ENCODE results near the gene C2orf15. TPM values are rescaled to one million over a fixed set of nuclear protein-coding genes. Genes with fewer than 3 reads are reported as not detected.
"Not testable (repeated sequence)": the region's sequence is repeated elsewhere in the genome, so short reads cannot be mapped to it uniquely, and the experiment has no call there.

The C2orf15 gene
- total and polyA plus RNA-seq, 5 experiments from 2014 or later = 3.9 to 6.8 (median 6.1) TPM

DNA sequence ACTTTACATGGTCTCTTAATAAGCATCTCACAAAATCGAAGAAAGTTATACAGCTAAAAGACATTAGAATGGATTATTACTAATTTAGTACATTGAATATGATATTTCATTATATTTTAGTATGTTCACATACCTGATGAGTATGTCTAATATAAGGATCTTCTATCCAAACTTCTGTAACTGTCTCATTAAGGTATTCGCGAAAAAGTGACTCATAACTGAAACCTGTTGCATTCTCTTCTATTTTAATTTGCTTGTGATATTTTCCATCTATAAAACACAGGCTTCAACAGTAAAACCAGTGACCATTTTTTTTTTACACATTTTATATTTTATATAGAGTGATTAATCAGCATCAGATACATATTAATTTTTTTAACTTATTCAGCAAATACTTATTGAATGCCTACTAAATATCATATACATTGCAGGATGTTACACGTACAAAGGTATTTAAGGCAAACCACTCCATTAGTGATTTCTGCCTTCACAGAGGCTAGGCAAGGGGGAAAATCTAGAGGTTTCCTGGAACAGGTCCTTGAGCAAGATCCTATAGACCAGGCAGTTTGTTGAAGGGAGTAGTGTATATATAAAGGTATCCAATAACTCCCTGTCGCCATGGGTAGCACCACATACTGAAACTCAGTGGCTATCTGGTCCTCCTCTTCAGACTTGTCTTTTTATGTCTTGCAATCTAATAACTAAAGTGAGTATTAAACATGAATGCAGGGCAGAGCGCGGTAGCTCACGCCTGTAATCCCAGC is 30.1 kb downstream of the C2orf15 start:
- H3K27ac Mint-ChIP-seq = peak overlapping the region in 7 of 10 donors; percentile 22 to 88 (median 43)
- H3K36me3 Mint-ChIP-seq = peaks cover 0 to 79% (median 9%) of the 10 kb centered on the region in 3 donors
- no peak for ATAC-seq
- DNase-seq = no peak
- no peaks in the 10 kb centered on the region for H3K27me3 Mint-ChIP-seq
- H3K4me1 Mint-ChIP-seq = peaks cover 3 to 26% (median 19%) of the 10 kb centered on the region in 4 donors
- H3K9me3 Mint-ChIP-seq = no peaks in the 10 kb centered on the region
- POLR2A ChIA-PET = interaction anchor here (0.7 kb wide), 1 partner anchor 1284 kb away, joined by 4 read pairs; no protein-coding TSS in a partner anchor
- H3K4me3 Mint-ChIP-seq = no peak overlapping the region

DNA sequence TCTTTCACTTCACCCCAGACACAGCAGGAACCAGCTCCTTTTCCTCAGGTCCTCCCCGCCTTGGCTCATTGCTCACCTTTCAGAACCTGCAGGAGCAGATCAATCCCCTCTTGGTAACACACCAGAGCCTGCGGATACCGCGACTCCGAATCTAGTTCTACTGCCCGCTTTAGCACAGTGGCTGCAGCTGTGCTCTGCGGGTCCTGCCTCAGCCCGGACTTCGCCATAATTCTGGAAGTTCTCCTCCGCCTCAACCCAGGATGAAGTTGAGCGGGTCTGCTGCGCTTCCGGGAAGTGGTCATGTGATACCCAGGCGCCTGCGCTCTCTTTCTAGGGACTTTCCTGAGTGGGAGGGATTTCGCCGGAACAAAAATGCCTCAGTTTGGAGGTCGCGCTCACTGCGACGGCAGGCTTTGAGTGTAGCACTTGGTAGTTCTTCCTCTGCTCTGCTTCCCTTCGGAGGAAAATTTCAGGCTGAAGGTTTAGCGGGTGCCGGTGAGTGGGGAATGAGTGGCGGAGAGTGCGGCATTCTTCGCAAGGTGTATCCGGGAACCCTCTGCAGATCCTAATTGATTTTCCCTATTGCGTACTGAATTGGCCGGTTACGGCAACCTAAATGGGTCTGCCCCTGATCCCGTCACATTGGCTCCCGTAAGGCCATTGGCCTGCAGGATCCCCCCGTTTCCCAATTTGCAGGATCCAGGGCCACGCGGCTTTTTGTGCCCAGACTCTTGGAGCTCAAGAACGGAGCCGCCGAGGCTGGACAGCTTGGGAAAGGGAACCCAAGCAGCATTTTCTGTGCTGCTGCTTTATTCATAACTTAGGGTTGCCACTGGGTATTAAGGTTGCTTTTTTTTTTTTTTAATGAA is 39.5 kb downstream of the C2orf15 start, which contains the start of the genes MITD1 and MRPL30:
Gene MITD1, minus strand, starts transcription at position 304 of the 869 bp plus-strand sequence. Its CDS starts 77 bp downstream, at position 227.
Gene MRPL30, plus strand, starts transcription at position 430 of the 869 bp plus-strand sequence. CDS start 5,020 bp downstream, outside the sequence.
- DNase-seq = peak; percentile 77 to 94 (median 92)
- ATAC-seq = peak; percentile 94 to 96
- H3K27me3 Mint-ChIP-seq = no peaks in the 10 kb centered on the region
- peak within 1 kb of the TSS; percentile 99 to 100 (median 99) for H3K27ac Mint-ChIP-seq
- peaks cover 32 to 73% (median 66%) of the 10 kb centered on the region in 4 donors for H3K4me1 Mint-ChIP-seq
- POLR2A ChIA-PET = interaction anchor here (0.6 to 2.5 kb wide), 8 partner anchors 14 to 768 kb away, joined by 3 to 24 read pairs (median 8); partner anchors contain the start of genes C2orf15, EIF5B, LIPT1 and REV1
- peak within 1 kb of the TSS; percentile 92 to 100 (median 99) for H3K4me3 Mint-ChIP-seq
- peaks cover 0 to 19% (median 3%) of the 10 kb centered on the region in 3 donors for H3K36me3 Mint-ChIP-seq
- H3K9me3 Mint-ChIP-seq = no peaks in the 10 kb centered on the region

DNA sequence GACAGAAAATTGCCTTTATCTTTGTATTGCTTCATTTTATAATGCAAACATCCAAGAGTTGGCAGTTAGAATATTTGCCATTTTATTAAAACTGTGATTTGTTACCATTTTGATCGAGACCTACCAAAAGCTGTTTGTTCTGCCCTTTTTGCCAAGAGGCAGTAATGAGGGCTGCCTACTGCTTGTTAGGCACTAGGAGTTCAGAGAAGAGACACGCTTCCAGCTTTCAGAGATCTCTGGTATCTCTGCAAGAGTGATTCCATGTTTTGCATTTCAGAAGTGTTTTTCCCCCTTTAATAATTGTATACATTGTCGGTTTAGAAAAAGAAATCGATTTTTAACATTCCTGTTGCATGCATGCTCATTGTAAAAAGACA is 40.1 kb downstream of the C2orf15 start:
- peak overlapping the region; percentile 92 to 100 (median 99) for H3K4me3 Mint-ChIP-seq
- peaks cover 0 to 20% (median 3%) of the 10 kb centered on the region in 3 donors for H3K36me3 Mint-ChIP-seq
- H3K4me1 Mint-ChIP-seq = peaks cover 32 to 73% (median 65%) of the 10 kb centered on the region in 4 donors
- no peaks in the 10 kb centered on the region for H3K9me3 Mint-ChIP-seq
- DNase-seq (no peak), ATAC-seq (no peak)
- H3K27me3 Mint-ChIP-seq = no peaks in the 10 kb centered on the region
- H3K27ac Mint-ChIP-seq = peak overlapping the region; percentile 44 to 100 (median 99)
- POLR2A ChIA-PET = interaction anchor here (0.7 to 2.5 kb wide), 5 partner anchors 24 to 309 kb away, joined by 5 to 24 read pairs (median 15); partner anchors contain the start of genes C2orf15, EIF5B, LIPT1 and TSGA10

DNA sequence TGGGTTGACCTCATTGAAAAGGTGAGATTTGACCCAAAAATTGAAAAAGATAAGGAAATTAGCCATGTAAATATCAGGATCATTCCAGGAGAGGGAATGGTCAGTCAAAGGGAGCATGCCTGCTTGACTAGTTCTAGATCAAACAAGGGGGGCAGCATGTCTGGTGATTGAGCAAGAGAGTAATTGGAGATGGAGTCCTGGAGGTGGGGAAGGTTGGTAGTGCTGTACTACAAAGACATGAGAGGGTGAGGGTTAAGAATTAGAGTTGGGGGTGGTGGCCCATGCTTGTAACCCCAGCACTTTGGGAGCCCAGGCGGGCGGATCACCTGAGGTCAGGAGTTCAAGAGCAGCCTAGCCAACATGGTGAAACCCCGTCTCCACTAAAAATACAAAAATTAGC is 41.5 kb downstream of the C2orf15 start:
- POLR2A ChIA-PET = no interaction called here
- ATAC-seq (no peak), DNase-seq (no peak)
- H3K36me3 Mint-ChIP-seq = peaks cover 0 to 22% (median 3%) of the 10 kb centered on the region in 3 donors
- H3K4me1 Mint-ChIP-seq = peaks cover 25 to 65% (median 53%) of the 10 kb centered on the region in 4 donors
- H3K9me3 Mint-ChIP-seq = no peaks in the 10 kb centered on the region
- no peaks in the 10 kb centered on the region for H3K27me3 Mint-ChIP-seq
- peak overlapping the region in 8 of 10 donors; percentile 1 to 78 (median 28) for H3K4me3 Mint-ChIP-seq
- peak overlapping the region in 6 of 10 donors; percentile 4 to 87 (median 28) for H3K27ac Mint-ChIP-seq

DNA sequence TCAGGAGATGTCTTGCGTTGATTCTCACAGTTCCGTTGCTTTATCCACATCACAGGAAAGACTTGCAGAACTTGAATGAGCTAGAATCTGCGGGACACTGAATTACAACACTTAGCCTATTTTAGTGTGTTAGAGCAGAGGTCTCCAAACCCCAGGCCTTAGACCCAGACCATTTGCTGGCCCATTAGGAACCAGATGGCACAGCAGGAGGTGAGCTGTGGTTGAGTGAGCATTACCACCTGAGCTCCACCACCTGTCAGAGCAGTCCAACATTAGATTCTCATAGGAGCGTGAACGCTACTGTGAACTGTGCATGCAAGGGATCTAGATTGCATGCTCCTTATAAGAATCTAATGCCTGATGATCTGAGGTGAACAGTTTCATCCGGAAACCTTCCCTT is 43.3 kb downstream of the C2orf15 start:
- H3K4me1 Mint-ChIP-seq = peaks cover 12 to 51% (median 39%) of the 10 kb centered on the region in 4 donors
- ATAC-seq (no peak), DNase-seq (no peak)
- H3K27ac Mint-ChIP-seq = peak overlapping the region in 1 of 10 donors; percentile 43
- no peak overlapping the region for H3K4me3 Mint-ChIP-seq
- peaks cover 3 to 30% (median 5%) of the 10 kb centered on the region in 3 donors for H3K36me3 Mint-ChIP-seq
- H3K27me3 Mint-ChIP-seq = no peaks in the 10 kb centered on the region
- POLR2A ChIA-PET = no interaction called here
- H3K9me3 Mint-ChIP-seq = no peaks in the 10 kb centered on the region

DNA sequence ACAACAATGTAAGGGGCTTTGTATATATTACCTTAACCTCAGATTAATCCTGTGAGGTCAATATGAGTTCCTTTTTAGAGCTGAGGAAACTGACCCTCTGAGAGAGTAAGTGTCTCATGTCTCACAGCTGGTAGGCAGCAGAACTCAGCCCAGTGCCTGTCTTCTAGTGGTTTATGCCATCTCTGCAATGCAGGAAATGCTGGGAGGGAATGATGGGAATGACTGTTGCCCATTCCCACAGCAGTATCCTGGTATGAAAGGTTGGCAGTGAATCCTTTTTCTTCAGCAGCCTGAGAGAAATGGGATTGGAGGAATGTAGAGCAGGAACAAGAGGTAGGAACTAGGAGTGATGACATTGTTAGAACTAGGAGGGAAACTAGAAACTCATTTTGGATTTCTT is 45.5 kb downstream of the C2orf15 start:
- peak overlapping the region in 1 of 10 donors; percentile 67 for H3K27ac Mint-ChIP-seq

DNA sequence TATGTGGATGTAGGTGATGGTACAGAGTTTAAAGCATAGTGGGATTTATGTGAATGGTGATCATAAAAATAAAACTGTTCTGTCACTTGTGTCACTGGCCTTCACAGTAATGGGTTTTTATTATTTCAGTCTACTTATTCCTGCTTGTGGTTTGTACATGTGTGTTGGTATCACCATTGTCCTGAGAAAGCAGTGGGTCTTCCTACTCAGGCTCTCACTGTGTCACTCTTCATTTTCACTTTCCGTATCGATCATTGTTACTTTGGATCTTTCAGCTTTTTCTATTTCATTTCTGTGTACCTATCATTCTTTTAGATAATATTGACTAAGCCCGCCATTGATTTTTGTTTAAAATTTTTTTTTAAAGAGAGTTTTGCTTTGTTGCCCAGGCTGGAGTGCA is 46.9 kb downstream of the C2orf15 start:
- H3K9me3 Mint-ChIP-seq = no peaks in the 10 kb centered on the region
- POLR2A ChIA-PET = no interaction called here
- H3K27ac Mint-ChIP-seq = peak overlapping the region in 1 of 10 donors; percentile 36
- H3K36me3 Mint-ChIP-seq = peaks cover 9 to 62% (median 16%) of the 10 kb centered on the region in 3 donors
- DNase-seq (no peak), ATAC-seq (no peak)
- no peaks in the 10 kb centered on the region for H3K27me3 Mint-ChIP-seq
- H3K4me1 Mint-ChIP-seq = peaks cover 8 to 30% (median 23%) of the 10 kb centered on the region in 4 donors
- H3K4me3 Mint-ChIP-seq = no peak overlapping the region

More for the DNA sequence above, 45.5 kb downstream of the C2orf15 start:
- peaks cover 12 to 38% (median 31%) of the 10 kb centered on the region in 4 donors for H3K4me1 Mint-ChIP-seq
- no peaks in the 10 kb centered on the region for H3K9me3 Mint-ChIP-seq
- POLR2A ChIA-PET = no interaction called here
- ATAC-seq (no peak), DNase-seq (no peak)
- no peak overlapping the region for H3K4me3 Mint-ChIP-seq
- H3K27me3 Mint-ChIP-seq = no peaks in the 10 kb centered on the region
- peaks cover 4 to 51% (median 13%) of the 10 kb centered on the region in 3 donors for H3K36me3 Mint-ChIP-seq

DNA sequence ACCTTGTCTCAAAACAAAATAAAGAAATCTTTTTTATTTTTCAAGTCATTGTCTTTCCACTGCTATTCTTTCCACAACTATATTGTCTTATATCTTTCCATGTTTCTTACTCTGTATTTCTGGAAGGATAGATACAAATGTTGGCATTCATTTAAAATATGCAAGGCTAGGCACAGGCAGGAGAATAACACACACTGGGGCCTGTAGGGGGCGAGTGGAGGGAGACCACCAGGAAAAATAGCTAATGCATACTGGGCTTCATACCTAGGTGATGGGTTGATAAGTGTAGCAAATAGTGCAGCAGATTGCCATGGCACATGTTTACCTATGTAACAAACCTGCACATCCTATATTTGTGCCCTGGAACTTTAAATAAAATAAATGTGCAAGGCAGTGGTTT is 49.0 kb downstream of the C2orf15 start:
- Mint-ChIP-seq H3K4me3 (no peak overlapping the region), H3K9me3 (no peaks in the 10 kb centered on the region), H3K4me1 (peaks cover 4 to 17% (median 12%) of the 10 kb centered on the region in 4 donors), H3K36me3 (peaks cover 9 to 72% (median 20%) of the 10 kb centered on the region in 3 donors), H3K27ac (peak overlapping the region in 2 of 10 donors; percentile 16 to 66), H3K27me3 (no peaks in the 10 kb centered on the region)
- DNase-seq = no peak
- no peak for ATAC-seq
- POLR2A ChIA-PET = no interaction called here

DNA sequence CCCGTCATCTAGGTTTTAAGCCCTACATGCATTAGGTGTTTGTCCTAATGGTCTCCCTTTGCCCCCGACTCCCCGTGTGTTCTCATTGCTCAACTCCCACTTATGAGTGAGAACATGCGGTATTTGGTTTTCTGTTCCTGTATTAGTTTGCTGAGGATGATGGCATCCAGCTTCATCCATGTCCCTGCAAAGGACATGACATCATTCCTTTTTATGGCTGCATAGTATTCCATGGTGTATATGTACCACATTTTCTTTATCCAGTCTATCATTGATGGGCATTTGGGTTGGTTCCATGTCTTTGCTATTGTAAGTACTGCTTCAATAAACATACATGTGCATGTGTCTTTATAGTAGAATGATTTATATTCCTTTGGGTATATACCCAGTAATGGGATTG is 50.9 kb downstream of the C2orf15 start:
- POLR2A ChIA-PET, H3K27me3 Mint-ChIP-seq, H3K4me3 Mint-ChIP-seq, H3K9me3 Mint-ChIP-seq, ATAC-seq, DNase-seq: not testable (repeated sequence)
- Mint-ChIP-seq H3K36me3 (peaks cover 9 to 78% (median 24%) of the 10 kb centered on the region in 3 donors), H3K27ac (peak overlapping the region in 1 of 10 donors; percentile 51), H3K4me1 (peaks cover 2 to 17% (median 8%) of the 10 kb centered on the region in 4 donors)

DNA sequence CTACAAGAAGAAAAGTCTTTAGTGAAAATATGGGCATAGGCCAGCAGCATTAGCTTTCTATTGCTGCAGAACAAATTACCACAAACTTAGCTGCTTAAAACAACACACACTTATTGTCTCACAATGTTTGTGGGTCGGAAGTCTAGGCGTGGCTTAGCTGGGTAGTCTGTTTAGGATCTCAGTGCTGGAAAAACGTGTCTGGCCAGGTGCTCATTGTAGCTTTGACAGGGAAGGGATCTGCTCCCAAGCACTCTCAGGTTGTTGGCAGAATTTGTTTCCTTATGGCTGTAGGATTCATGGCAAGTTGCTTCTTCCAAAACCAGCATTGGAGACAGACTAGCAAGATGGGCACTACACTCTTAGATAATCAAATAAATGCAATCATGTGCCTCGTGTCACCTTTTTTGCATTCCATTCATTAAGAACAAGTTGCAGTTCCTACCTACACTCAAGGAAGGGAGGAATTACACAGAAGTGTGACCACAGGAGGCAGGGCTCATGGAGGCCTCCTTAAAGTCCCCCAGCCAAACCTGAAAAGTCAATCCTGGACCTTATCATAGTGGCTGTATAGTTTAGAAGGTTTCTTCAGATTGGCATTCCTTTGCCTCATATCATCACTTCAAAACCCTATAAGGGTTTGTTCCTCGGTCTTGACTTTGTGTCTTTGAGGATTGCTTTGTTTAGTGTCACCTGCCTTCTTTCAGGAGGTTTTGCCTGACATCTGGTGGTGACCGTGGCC is 56.8 kb downstream of the C2orf15 start:
- ATAC-seq (no peak), DNase-seq (no peak)
- peaks cover 0 to 36% (median 8%) of the 10 kb centered on the region in 3 donors for H3K36me3 Mint-ChIP-seq
- H3K9me3 Mint-ChIP-seq = no peaks in the 10 kb centered on the region
- POLR2A ChIA-PET = no interaction called here
- H3K4me1 Mint-ChIP-seq = peaks cover 0 to 1% (median 0%) of the 10 kb centered on the region in 4 donors
- H3K27me3 Mint-ChIP-seq = no peaks in the 10 kb centered on the region
- H3K27ac Mint-ChIP-seq = peak overlapping the region in 8 of 10 donors; percentile 8 to 86 (median 63)
- H3K4me3 Mint-ChIP-seq = no peak overlapping the region

DNA sequence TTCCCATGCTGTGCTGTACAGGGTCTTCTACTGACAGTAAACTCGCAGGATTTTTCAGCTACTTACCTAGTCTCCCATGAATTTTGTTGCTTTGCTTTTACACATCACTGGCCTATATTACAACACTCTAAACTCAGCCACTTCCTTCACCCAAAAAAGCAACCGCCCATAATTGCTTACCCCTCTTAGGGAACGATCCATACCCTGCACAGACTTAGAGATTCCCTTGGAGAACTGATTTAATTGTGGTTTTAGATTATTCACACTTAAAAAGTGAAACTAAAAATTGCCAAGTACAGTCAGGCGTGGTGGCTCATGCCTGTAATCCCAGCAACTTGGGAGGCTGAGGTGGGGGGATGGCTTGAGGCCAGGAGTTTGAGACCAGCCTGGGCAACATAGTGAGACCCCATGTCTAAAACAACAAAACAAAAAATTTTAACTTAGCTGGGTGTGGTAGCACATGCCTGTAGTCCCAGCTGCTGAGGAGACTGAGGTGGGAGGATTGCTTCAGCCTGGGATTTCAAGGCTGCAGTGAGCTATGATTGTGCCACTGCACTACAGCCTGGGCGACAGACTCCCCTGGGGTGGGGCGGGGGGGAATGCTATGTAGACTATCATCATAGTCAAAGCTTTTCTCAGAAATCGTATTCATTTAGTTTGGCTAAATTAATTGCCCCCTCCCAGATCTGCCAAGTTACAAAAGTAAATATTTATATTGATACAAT is 58.7 kb downstream of the C2orf15 start:
- DNase-seq = no peak
- POLR2A ChIA-PET = no interaction called here
- H3K9me3 Mint-ChIP-seq = no peaks in the 10 kb centered on the region
- H3K27me3 Mint-ChIP-seq = no peaks in the 10 kb centered on the region
- no peak overlapping the region for H3K4me3 Mint-ChIP-seq
- H3K27ac Mint-ChIP-seq = peak overlapping the region in 9 of 10 donors; percentile 1 to 71 (median 36)
- peaks cover 0 to 29% (median 7%) of the 10 kb centered on the region in 3 donors for H3K36me3 Mint-ChIP-seq
- peaks cover 0 to 3% (median 0%) of the 10 kb centered on the region in 4 donors for H3K4me1 Mint-ChIP-seq
- no peak for ATAC-seq
